HG02798 (cell line): Measurements from ENCODE around the gene LDHD.
"Not testable (repeated sequence)": the region's sequence is repeated elsewhere in the genome, so short reads cannot be mapped to it uniquely, and the experiment has no call there.

Experiments
- ATAC-seq: cut with Tn5 transposase; IDR thresholded peaks from one replicate; pipeline ENCODE4 v1.9.1; 2021; ENCODE audit warnings: mild to moderate bottlenecking; ENCODE audit not compliant: unreplicated experiment, poor library complexity

Gene LDHD

DNA sequence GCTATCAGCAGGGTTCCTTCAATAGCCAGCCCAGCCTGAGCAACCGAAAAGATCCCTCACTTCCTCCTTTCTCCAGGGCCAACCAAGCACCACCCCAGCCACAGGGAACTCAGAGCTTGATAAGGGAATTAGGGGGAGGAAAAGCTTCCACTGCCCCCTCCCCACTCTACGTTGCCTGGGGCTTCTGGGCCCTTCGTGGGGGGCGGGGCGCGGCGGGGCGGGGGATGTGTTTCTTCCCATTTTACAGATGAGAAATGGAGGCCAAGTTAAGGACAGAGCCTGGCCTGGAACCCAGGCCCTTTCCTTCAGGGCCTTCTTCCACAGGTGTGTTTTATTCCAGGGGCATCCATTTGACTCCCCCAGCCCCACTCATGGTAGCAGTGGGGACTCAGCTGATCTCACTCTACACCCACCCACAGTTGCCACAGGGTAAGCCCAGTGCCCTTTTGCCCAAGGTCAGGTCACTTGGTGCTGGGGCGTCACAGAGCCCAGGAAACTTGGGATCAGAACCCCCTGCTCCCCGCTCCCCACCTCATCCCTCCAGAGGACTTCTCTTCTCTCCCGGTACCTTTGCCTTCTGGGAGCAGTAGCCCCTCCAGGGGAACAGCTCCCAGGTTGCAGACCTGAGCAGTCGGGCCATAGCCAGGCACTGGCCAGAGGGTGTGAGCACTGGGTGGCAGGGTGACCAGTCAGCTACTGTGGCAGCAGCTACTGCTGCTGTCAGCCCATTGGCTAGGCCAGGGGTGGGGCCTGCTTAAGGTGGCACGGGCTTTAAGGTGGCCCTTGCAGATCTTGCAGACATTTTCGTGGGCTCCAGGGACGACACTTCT, at the start of gene LDHD:
TSS of gene LDHD (minus strand) at position 700 of the 830 bp plus-strand sequence. CDS start at position 640, 60 bp downstream.
- ATAC-seq = peak; percentile 55

- ATAC-seq = no peak
Observed at GRCh38 chr16:75160386-75160785, 43.8 kb upstream of the LDHD start.

GRCh38 chr16:75152635-75153034, 36.1 kb upstream of the LDHD start:
- no peak for ATAC-seq

DNA sequence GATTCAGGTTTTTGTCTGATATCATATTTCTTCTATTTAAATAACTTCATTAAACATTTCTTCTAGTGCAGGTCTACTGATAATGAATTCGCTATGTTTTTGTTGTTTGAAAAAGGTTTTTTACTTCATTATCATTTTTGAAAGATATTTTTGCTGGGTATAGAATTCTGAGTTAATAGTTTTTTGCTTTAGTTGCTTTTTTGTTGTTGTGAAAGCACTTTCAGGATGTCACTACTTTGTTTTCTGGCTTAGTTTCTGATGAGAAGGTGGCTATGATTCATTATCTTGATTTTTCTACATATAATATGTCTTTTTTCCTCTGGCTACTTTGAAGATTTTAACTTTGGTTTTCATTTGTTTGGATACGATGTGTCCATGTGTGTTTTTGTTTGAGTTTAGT, 35.2 kb upstream of the LDHD start:
- ATAC-seq = no peak

DNA sequence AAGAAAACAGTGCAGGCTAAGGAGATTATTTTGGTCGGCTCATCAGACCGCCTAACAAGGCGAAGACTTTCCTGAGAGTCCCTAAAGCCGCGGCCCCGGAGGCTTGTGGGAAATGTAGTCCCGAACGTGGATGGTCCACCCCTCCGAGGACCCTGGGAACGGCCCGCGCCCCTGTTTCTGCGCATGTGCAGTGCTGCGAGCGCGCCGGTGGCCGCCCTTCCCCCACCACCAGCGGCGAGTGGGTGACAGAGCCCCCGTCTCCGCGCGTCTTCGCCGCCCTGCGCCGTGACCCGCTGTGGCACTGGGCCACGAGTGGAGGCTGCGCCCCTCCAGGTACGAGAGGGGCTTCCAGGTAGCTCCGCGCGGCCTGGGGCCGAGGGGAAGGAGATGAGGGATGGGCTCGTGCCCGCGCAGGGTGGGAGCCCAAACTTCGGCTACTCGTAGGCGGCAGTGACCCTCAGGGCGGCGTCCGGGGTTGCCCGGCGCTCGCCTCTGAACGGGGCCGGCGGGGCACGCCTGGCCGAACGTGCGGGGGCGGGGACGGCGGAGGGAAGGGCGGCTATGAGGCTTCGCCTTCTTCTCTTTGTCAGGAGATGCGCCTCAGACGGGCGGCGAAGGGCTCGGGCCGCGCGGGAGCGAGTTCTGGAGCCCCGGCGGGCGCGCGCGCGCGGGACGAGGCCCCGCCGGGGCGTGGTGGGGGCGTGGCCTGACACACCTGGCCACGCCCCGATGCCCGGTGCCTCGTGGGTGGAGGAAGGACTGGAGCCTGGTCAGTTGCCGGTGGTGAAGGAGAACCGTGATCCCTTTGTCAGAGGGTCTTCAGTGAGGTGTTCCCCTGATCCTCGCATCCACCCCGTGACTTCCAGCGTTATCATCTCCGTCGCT, 32.0 kb upstream of the LDHD start, which contains the start of gene ZFP1:
TSS of gene ZFP1 (plus strand) at position 214 of the 885 bp plus-strand sequence. CDS start 4,428 bp downstream, outside the sequence.
- peak; percentile 89 for ATAC-seq

DNA sequence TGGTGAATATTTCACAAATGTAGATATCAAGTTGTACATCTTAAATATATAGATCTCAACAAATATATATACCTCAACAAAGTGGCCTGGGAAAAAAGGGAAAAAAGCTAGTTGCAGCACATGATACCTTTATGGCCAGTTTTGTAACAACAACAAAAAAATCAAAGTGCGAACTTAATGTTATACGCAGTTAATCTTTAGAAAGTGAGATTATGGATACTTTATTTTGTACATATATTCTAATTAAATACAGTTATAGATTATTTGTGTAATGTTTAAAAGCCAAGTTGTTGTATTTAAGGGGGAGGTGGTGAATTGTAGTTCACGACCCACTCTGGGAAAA, 31.4 kb upstream of the LDHD start:
- no peak for ATAC-seq

- ATAC-seq = no peak
Observed at GRCh38 chr16:75143941-75144340, 27.4 kb upstream of the LDHD start.

DNA sequence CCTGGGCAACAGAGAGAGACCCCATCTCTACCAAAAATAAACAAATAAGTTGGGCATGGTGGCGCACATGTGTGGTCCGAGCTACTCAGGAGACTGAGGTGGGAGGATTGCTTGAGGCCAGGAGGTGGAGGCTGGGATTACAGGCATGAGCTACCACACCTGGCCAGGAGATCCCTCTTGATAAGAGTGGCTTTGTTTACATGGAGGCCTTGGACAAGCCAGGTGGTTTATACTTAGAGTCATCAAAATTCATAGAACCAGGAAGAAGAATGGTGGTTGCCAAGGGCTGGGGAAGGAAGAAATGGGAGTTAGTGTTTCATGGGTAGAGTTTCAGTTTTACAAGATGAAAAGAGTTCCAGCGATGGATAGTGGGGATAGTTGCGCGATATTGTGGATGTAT, 22.9 kb upstream of the LDHD start:
- ATAC-seq = no peak

DNA sequence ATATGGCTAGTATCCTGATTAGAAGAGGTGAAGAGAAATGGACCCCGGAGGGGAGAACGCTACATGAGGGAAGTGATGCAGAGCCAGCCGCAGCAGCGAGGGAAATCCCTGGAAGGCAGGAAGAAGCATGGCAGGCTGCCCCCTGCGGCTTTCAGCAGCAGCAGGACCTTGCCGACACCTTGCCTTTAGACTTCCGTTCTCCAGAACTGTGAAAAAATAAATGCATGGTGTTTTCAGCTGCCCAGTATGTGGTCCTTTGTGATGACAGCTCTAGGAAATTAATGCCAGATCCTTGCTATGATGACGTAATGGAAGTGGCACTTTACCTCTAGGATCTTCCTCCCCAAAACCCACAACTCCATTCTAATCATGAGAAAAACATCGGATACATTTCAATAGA, 22.1 kb upstream of the LDHD start:
- ATAC-seq = no peak

DNA sequence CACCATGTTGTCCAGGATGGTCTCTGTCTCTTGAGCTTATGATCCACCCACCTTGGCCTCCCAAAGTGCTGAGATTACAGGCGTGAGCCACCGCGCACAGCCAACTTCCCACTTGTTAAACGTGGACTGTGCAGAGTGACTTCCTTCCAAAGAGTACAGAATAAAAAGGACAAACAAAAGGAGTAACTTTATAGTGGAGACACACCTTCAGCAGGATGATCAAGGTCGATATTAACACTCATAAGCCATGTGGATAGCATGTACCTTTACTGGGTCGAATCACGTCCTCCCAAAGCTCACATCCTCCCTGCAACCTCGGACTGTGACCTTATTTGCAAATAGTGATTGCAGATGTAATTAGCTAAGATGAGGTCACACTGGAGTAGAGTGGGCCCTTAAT, 21.7 kb upstream of the LDHD start:
- ATAC-seq = no peak

DNA sequence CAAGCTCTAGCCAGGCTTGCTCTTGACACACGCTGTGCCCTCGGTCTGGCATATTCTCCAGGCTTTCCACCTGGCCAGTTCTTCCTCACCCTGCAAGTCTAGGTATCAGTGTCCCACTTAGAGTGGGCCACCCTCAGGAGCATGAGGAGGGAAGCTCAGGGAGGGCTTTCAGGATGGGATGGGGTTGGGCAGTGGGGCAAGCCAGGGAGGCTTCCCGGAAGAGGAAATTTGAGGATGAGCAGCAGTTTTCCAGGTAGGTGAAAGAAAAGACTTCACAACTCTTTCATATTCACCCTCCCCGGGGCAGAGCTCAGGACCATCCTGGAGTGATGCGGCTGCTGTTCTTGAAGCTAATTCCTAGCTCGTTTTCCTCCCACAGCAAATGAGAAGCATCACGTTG, 14.5 kb upstream of the LDHD start:
- no peak for ATAC-seq

DNA sequence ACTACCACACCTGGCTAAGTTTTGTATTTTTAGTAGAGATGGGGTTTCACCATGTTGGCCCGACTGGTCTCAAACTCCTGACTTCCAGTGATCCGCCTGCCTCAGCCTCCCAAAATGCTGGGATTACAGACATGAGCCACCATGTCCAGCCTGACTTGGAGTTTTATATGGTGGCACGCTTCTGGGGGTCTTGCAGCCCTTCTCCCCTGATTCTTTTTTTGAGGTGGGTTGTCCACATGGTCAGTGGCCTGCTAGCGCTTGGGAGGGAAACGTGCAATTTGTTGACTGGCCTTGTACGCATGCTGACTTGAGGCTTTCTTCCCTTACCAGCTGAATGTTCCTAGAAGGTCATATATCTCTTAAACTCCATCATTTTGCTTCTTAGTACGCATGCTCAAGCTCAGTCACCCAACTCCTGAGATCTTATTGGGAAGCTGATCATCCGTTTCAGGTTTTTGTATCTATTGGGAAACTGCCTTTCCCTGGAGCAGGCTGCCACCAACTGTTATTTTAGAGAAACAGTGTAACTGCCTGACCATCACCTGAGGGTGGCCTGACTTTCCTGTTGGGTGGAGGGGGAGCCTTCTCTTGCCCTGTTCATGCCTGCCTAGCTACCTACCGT, 13.7 kb upstream of the LDHD start:
- no peak for ATAC-seq

DNA sequence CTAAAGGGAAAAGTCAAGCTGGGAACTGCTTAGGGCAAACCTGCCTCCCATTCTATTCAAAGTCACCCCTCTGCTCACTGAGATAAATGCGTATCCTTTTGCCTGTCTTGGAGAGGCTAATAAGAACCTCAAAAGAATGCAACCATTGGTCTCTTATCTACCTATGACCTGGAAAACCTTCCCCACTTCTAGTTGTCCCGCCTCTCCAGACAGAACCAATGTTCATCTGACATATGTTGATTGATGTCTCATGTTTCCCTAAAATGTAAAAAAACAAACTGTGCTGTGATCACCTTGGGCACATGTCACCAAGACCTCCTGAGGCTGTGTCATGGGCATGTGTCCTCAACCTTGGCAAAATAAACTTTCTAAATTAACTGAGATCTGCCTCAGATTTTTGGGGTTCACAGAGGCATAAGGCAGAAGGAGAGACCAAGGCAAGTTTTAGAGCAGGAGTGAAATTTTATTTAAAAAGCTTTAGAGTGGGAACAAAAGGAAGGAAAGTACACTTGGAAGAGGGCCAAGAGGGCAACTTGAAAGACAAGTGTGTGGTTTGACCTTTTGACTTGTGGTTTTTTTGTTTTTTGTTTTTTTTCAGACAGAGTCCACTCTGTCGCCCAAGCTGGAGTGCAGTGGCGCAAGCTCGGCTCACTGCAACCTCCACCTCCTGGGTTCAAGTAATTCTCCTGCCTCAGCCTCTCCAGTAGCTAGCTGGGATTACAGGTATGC, 13.0 kb upstream of the LDHD start:
- ATAC-seq = not testable (repeated sequence)

GRCh38 chr16:75127713-75128415, 11.3 kb upstream of the LDHD start:
- no peak for ATAC-seq

DNA sequence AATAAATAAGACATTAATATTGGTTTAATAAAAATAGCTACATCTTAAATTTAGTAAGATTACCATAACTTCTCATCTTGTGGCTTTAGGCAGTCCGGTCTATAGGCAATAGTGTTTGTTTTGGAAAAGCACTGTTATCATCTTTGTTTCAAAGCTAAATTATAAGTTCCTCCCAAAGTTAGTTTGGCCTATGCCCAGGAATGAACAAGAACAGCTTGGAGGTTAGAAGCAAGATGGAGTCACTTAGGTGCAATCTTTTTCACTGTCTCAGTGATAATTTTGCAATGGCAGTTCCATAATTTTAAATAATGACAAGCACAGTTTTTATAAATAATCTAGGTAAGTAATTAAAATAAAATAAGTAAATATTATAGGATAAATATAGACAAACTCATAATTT, 6.0 kb upstream of the LDHD start:
- no peak for ATAC-seq

DNA sequence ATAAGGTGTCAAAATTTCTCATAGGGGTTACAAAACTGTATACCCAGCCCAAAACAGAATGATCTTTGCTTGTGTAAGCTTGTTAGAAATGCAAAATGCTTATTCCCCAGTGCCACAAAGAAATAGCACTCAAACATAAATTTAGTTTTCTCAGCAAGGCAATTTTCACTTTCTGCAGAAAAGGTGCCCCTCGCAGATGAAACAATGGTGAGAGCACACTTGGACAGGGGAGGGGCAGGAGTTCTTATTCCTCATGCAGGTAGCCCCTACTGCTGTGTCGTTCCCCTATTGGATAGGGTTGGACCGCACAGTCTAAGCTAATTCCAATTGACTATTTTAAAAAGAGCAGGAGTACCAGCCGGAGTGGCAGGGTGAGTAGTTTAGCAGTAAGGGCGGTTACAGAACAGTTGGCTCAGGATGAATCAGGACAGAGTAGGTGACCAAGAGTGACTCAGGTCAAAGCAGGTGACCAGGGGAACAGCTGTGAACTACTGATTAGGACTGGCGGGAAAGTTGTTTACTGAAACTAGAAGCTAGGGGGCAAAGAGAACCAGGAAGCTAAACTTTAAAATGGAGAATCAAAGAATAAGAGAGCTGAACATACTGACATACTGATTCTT, 5.5 kb upstream of the LDHD start:
- no peak for ATAC-seq

GRCh38 chr16:75120253-75120652, 3.7 kb upstream of the LDHD start:
- no peak for ATAC-seq

DNA sequence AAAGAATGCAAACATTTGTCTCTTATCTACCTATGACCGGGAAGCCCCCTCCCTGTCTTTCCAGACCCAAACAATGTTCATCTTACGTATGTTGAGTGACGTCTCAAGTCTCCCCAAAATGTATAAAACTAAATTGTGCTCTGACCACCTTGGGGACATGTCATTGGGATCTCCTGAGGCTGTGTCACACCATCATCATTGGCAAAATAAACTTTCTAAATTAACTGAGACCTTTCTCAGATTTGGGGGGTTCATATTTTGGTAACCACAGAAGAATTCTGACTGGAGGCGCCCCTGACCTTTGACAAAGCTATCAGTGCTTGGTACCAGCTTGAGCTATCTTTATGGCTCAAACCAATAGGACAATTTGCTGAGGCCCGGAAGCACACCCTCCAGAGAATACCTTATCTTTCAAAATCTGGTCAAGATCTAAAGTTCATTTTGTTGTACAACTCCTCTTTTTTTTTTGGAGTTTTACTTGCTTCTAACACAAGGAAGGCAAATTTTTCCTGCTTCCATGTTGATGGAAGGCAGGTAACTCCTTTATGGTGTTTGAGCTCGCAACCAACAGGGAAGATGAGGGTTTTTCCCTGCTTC, 2.5 kb upstream of the LDHD start:
- ATAC-seq = no peak

DNA sequence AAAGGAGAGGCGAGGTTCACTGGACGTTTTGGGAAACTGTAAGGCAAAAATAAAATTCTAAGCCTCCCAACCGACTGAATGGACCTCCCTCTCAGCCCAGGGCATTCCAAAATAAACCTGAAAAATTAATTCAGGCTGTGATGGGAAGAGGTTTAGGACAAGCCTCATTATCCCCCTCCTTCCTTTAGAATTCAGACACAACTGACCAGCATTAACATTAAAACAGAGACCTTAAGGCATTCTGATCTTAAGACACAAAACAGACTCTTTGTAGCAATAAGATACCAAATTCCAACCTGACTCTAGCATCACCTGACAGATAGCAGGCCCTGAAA, 298 bp upstream of the LDHD start:
- no peak for ATAC-seq
